ENCODE measurements around the gene ADRA2B.

ADRA2B gene

GRCh38 chr2:96121414-96121813 lies 5.0 kb upstream of the ADRA2B start:
- H3K27ac ChIP-seq (replicated peaks): no peak overlapping the region
- H3K4me3 ChIP-seq (replicated peaks; ENCODE audit: insufficient read depth, low read length): no peak overlapping the region
- TF ChIP-seq CTCF (IDR thresholded peaks at IDR 0.05; ENCODE audit: insufficient read depth, low read length): no peak
- no peak for DNase-seq (ENCODE audit: low read depth in 1 of 2, low spot score in 1 of 2)
- H3K27me3 ChIP-seq (ENCODE audit: insufficient read depth, poor library complexity, severe bottlenecking): peaks cover 13% of the 10 kb centered on the region

GRCh38 chr2:96120991-96121390 lies 4.6 kb upstream of the ADRA2B start:
- H3K27me3 ChIP-seq (ENCODE audit: insufficient read depth, poor library complexity, severe bottlenecking): peaks cover 16% of the 10 kb centered on the region
- no peak for DNase-seq (ENCODE audit: low read depth in 1 of 2, low spot score in 1 of 2)
- no peak overlapping the region for H3K27ac ChIP-seq (replicated peaks)

GRCh38 chr2:96120091-96120720 lies 3.8 kb upstream of the ADRA2B start:
- H3K27ac ChIP-seq (replicated peaks): no peak overlapping the region
- no peak overlapping the region for H3K4me3 ChIP-seq (replicated peaks; ENCODE audit: insufficient read depth, low read length)
- no peak for DNase-seq (ENCODE audit: low read depth in 1 of 2, low spot score in 1 of 2)
- peaks cover 20% of the 10 kb centered on the region for H3K27me3 ChIP-seq (ENCODE audit: insufficient read depth, poor library complexity, severe bottlenecking)
- TF ChIP-seq SPI1 (IDR thresholded peaks at IDR 0.05; ENCODE audit: borderline replicate concordance, low read depth) (no peak), REST (IDR thresholded peaks at IDR 0.05; ENCODE audit: insufficient replicate concordance, low read depth) (no peak), POLR2AphosphoS5 (IDR thresholded peaks at IDR 0.05; ENCODE audit: low read depth) (no peak), CTCF (IDR thresholded peaks at IDR 0.05; ENCODE audit: insufficient read depth, low read length) (no peak), GABPA (IDR thresholded peaks at IDR 0.05; ENCODE audit: low read depth) (no peak)

More at GRCh38 chr2:96120991-96121390, 4.6 kb upstream of the ADRA2B start:
- H3K4me3 ChIP-seq (replicated peaks; ENCODE audit: insufficient read depth, low read length): no peak overlapping the region
- TF ChIP-seq SPI1 (IDR thresholded peaks at IDR 0.05; ENCODE audit: borderline replicate concordance, low read depth) (no peak), POLR2AphosphoS5 (IDR thresholded peaks at IDR 0.05; ENCODE audit: low read depth) (no peak), GABPA (IDR thresholded peaks at IDR 0.05; ENCODE audit: low read depth) (no peak), CTCF (IDR thresholded peaks at IDR 0.05; ENCODE audit: insufficient read depth, low read length) (no peak), REST (IDR thresholded peaks at IDR 0.05; ENCODE audit: insufficient replicate concordance, low read depth) (no peak)

GRCh38 chr2:96119389-96119751 lies 3.0 kb upstream of the ADRA2B start:
- TF ChIP-seq GABPA (IDR thresholded peaks at IDR 0.05; ENCODE audit: low read depth) (no peak), POLR2AphosphoS5 (IDR thresholded peaks at IDR 0.05; ENCODE audit: low read depth) (no peak), CTCF (IDR thresholded peaks at IDR 0.05; ENCODE audit: insufficient read depth, low read length) (no peak), SPI1 (IDR thresholded peaks at IDR 0.05; ENCODE audit: borderline replicate concordance, low read depth) (no peak), REST (IDR thresholded peaks at IDR 0.05; ENCODE audit: insufficient replicate concordance, low read depth) (no peak)
- Histone ChIP-seq H3K4me3 (replicated peaks; ENCODE audit: insufficient read depth, low read length) (no peak overlapping the region), H3K27me3 (ENCODE audit: insufficient read depth, poor library complexity, severe bottlenecking) (peaks cover 20% of the 10 kb centered on the region), H3K27ac (replicated peaks) (no peak overlapping the region)
- DNase-seq (ENCODE audit: low read depth in 1 of 2, low spot score in 1 of 2): no peak

Measured in HL-60 (cell line).